GM23338 (cell line): ENCODE results near the gene ZNF385C.

ENCODE experiments used
- EZH2phosphoT487 ChIP-seq: fragments of 200-600 bp; sonication (generic); IDR thresholded peaks from one replicate; pipeline ENCODE4 v1.8.1; 2018; ENCODE audit warnings: antibody characterized with exemption; ENCODE audit not compliant: unreplicated experiment
- TF ChIP-seq, protein P1 (sequence below), 2 experiments: fragments of 200-600 bp in 1 of 2; sonication (generic) in 1 of 2; conservative IDR thresholded peaks; 2 replicates each; pipeline versions ENCODE4 v1.5.1 to v1.6.1; 2016 to 2017; ENCODE audit warnings: antibody characterized with exemption in 2 of 2, low read depth in 2 of 2, mild to moderate bottlenecking in 2 of 2, moderate library complexity in 1 of 2
- TF ChIP-seq, protein P2 (sequence below): IDR thresholded peaks from one replicate; pipeline ENCODE4 v1.6.1; 2018; ENCODE audit warnings: antibody characterized with exemption; ENCODE audit not compliant: unreplicated experiment

DNA sequence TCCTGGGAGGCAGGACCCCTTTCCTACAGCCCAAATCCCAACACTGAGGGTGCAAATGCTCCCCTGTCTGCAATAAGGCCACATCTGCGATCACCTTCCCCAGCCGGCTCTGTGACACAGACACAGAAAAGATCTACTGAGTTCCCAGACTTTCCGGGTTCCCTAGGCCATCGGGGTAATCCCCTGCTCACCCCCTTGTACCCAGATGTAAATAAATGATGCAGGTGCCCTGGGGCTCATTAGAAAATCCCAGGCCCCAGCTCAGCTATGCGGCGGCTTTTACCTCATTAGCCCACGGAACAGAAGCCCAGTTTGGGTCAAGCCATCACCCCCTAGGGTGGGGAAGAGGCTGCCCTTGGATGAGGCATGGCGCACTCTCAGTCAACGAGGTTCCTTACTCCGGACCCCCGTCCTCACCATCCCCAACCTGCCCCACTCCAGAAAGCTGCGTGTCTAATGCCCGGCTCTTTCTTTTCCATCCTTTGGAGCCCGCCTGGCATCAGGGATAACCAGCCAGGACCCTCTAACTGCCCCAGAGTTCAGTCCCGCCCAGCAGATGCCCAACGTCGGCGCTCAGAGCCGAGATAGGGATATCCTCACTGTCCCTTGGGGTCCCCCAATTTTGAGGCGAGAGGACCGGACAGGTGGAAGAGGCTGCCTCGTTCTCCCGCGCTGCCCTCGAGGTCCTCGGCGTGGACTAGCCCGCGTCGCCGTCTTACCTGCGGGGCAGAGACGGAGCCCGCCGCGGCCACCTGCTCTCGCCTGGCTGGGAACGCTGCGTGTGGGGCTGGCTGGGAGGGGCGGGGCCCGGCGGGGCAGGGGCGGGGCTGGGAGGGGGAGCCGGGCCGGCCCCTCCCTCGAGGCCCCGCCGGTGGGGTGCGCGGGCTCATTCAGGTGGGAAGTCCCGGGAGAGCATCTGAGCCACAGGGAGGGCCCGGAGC lies at the start of gene ZNF385C:
- TF ChIP-seq, protein P1, sequence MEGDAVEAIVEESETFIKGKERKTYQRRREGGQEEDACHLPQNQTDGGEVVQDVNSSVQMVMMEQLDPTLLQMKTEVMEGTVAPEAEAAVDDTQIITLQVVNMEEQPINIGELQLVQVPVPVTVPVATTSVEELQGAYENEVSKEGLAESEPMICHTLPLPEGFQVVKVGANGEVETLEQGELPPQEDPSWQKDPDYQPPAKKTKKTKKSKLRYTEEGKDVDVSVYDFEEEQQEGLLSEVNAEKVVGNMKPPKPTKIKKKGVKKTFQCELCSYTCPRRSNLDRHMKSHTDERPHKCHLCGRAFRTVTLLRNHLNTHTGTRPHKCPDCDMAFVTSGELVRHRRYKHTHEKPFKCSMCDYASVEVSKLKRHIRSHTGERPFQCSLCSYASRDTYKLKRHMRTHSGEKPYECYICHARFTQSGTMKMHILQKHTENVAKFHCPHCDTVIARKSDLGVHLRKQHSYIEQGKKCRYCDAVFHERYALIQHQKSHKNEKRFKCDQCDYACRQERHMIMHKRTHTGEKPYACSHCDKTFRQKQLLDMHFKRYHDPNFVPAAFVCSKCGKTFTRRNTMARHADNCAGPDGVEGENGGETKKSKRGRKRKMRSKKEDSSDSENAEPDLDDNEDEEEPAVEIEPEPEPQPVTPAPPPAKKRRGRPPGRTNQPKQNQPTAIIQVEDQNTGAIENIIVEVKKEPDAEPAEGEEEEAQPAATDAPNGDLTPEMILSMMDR (conservative IDR thresholded peaks at IDR 0.05; ENCODE audit: low read depth in 2 of 2), result no peak
- no peak for TF ChIP-seq EZH2phosphoT487
- TF ChIP-seq, protein P2, sequence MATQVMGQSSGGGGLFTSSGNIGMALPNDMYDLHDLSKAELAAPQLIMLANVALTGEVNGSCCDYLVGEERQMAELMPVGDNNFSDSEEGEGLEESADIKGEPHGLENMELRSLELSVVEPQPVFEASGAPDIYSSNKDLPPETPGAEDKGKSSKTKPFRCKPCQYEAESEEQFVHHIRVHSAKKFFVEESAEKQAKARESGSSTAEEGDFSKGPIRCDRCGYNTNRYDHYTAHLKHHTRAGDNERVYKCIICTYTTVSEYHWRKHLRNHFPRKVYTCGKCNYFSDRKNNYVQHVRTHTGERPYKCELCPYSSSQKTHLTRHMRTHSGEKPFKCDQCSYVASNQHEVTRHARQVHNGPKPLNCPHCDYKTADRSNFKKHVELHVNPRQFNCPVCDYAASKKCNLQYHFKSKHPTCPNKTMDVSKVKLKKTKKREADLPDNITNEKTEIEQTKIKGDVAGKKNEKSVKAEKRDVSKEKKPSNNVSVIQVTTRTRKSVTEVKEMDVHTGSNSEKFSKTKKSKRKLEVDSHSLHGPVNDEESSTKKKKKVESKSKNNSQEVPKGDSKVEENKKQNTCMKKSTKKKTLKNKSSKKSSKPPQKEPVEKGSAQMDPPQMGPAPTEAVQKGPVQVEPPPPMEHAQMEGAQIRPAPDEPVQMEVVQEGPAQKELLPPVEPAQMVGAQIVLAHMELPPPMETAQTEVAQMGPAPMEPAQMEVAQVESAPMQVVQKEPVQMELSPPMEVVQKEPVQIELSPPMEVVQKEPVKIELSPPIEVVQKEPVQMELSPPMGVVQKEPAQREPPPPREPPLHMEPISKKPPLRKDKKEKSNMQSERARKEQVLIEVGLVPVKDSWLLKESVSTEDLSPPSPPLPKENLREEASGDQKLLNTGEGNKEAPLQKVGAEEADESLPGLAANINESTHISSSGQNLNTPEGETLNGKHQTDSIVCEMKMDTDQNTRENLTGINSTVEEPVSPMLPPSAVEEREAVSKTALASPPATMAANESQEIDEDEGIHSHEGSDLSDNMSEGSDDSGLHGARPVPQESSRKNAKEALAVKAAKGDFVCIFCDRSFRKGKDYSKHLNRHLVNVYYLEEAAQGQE, result no peak
